ENCODE measurements around the gene HPS4.

DNA sequence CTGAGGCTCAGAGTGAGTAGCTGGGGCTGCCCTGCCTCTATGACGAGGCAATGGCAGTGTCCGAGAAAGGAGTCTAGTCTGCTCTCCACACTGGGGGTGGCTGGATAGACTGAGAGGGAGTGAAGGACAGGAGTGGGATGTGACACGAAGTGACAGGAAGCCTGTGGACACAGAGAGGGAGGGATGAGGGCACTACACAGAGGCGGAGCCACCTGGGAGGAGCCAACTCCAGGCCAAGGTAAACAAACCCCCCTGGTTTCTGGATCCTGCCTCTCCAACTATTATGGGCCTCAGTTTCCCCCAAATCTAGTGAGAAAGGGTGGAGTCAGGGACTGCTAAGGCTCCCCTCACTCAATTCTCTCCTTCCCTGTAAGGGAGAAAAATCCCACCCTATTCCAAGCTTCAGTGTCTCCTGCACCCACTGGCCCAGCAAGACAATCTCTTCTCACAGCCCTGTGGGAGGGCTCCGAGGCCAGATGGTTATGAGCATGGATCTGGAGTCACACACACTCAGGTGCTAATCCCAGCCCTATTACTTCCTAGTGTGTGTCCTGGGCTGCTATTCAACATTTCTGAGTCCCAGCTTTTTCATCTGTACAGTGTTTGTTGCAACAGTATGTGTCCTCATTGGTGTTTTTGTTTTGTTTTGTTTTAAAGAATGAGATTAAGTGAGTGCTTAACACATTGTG is 29.6 kb downstream of the HPS4 start:
- TF ChIP-seq POLR2A (IDR thresholded peaks at IDR 0.05) = no peak
- TF ChIP-seq, protein P1, sequence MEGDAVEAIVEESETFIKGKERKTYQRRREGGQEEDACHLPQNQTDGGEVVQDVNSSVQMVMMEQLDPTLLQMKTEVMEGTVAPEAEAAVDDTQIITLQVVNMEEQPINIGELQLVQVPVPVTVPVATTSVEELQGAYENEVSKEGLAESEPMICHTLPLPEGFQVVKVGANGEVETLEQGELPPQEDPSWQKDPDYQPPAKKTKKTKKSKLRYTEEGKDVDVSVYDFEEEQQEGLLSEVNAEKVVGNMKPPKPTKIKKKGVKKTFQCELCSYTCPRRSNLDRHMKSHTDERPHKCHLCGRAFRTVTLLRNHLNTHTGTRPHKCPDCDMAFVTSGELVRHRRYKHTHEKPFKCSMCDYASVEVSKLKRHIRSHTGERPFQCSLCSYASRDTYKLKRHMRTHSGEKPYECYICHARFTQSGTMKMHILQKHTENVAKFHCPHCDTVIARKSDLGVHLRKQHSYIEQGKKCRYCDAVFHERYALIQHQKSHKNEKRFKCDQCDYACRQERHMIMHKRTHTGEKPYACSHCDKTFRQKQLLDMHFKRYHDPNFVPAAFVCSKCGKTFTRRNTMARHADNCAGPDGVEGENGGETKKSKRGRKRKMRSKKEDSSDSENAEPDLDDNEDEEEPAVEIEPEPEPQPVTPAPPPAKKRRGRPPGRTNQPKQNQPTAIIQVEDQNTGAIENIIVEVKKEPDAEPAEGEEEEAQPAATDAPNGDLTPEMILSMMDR (IDR thresholded peaks at IDR 0.05) = no peak
- no peak for TF ChIP-seq POLR2AphosphoS5 (IDR thresholded peaks at IDR 0.05)
- TF ChIP-seq EP300 (IDR thresholded peaks at IDR 0.05; ENCODE audit: low read depth) = no peak
